ENCODE data around the gene GGACT. TPM values are rescaled to one million over a fixed set of nuclear protein-coding genes. Genes with fewer than 3 reads are reported as not detected.

Gene GGACT
- total RNA-seq, 1 experiment from 2014 or later: 2.6 TPM

DNA sequence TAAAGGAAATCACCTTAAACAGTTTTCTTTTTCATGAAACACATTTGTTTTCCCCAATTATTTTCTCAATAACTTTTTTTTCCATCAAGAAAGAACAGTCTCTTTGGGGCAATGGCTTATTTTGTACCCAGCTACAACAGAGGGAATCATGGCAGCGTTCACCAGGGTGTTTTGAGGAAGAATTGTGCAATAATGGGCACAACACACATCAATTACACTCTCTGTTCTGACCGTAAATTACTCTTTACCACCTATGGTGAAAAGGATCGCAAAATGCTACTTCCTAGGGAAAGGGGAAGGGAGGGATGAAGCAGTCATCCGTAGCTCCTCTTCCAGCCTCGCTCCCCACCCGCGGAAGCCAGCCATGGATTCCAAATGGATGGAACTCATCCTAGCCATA is 47.4 kb upstream of the GGACT start:
- intact Hi-C loops (cut with micrococcal nuclease; ENCODE audit: unreplicated experiment): no loop called here
- TF ChIP-seq, protein P1, sequence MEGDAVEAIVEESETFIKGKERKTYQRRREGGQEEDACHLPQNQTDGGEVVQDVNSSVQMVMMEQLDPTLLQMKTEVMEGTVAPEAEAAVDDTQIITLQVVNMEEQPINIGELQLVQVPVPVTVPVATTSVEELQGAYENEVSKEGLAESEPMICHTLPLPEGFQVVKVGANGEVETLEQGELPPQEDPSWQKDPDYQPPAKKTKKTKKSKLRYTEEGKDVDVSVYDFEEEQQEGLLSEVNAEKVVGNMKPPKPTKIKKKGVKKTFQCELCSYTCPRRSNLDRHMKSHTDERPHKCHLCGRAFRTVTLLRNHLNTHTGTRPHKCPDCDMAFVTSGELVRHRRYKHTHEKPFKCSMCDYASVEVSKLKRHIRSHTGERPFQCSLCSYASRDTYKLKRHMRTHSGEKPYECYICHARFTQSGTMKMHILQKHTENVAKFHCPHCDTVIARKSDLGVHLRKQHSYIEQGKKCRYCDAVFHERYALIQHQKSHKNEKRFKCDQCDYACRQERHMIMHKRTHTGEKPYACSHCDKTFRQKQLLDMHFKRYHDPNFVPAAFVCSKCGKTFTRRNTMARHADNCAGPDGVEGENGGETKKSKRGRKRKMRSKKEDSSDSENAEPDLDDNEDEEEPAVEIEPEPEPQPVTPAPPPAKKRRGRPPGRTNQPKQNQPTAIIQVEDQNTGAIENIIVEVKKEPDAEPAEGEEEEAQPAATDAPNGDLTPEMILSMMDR (IDR thresholded peaks at IDR 0.05; ENCODE audit: unreplicated experiment): no peak
- DNase-seq: no peak
- no TSS peak for BruUV-seq (replicated peaks)
- Mint-ChIP-seq H3K4me3 (ENCODE audit: low read depth, unreplicated experiment) (no peak overlapping the region), H3K4me1 (ENCODE audit: low read depth, unreplicated experiment) (no peaks in the 10 kb centered on the region), H3K27me3 (ENCODE audit: unreplicated experiment) (no peaks in the 10 kb centered on the region), H3K27ac (ENCODE audit: unreplicated experiment) (no peak overlapping the region), H3K36me3 (ENCODE audit: insufficient read depth, unreplicated experiment) (no peaks in the 10 kb centered on the region), H3K9me3 (ENCODE audit: low read depth, unreplicated experiment) (no peaks in the 10 kb centered on the region)
- CTCF ChIA-PET: no interaction called here

- CTCF ChIA-PET: no interaction called here
- intact Hi-C loops (cut with micrococcal nuclease; ENCODE audit: unreplicated experiment): no loop called here
- BruUV-seq (replicated peaks): no TSS peak
- Mint-ChIP-seq H3K4me3 (ENCODE audit: low read depth, unreplicated experiment) (no peak overlapping the region), H3K27ac (ENCODE audit: unreplicated experiment) (no peak overlapping the region), H3K4me1 (ENCODE audit: low read depth, unreplicated experiment) (no peaks in the 10 kb centered on the region), H3K36me3 (ENCODE audit: insufficient read depth, unreplicated experiment) (no peaks in the 10 kb centered on the region), H3K27me3 (ENCODE audit: unreplicated experiment) (no peaks in the 10 kb centered on the region), H3K9me3 (ENCODE audit: low read depth, unreplicated experiment) (no peaks in the 10 kb centered on the region)
- TF ChIP-seq, protein P1 (IDR thresholded peaks at IDR 0.05; ENCODE audit: unreplicated experiment): no peak
- no peak for DNase-seq
Observed at GRCh38 chr13:100634696-100635095, 46.1 kb upstream of the GGACT start.

GRCh38 chr13:100633461-100633860 is 44.9 kb upstream of the GGACT start:
- no TSS peak for BruUV-seq (replicated peaks)
- Mint-ChIP-seq H3K4me1 (ENCODE audit: low read depth, unreplicated experiment) (no peaks in the 10 kb centered on the region), H3K4me3 (ENCODE audit: low read depth, unreplicated experiment) (no peak overlapping the region), H3K27ac (ENCODE audit: unreplicated experiment) (no peak overlapping the region), H3K36me3 (ENCODE audit: insufficient read depth, unreplicated experiment) (no peaks in the 10 kb centered on the region), H3K27me3 (ENCODE audit: unreplicated experiment) (no peaks in the 10 kb centered on the region), H3K9me3 (ENCODE audit: low read depth, unreplicated experiment) (no peaks in the 10 kb centered on the region)
- CTCF ChIA-PET: no interaction called here
- TF ChIP-seq, protein P1 (IDR thresholded peaks at IDR 0.05; ENCODE audit: unreplicated experiment): no peak
- no peak for DNase-seq
- intact Hi-C loops (cut with micrococcal nuclease; ENCODE audit: unreplicated experiment): no loop called here

DNA sequence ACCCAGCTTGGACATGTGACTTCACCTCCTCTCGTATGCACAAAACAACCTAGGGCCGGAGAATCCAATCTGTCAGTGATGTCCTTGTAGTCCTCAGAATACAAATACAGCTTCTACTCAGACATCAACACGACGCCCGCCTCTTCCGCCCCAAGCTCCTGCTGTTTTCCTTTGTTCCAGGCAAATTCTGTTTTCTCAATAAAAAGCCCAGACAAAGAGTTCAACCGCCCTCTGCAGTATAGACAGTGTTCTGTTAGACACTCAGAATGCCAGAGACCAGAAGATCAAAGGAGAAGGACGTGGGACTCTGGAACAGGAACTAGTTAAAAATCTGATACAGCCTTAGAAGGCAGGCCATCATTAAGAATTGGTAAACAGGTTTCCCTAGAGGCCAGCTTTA is 42.0 kb upstream of the GGACT start:
- TF ChIP-seq, protein P1 (IDR thresholded peaks at IDR 0.05; ENCODE audit: unreplicated experiment): no peak
- H3K4me3 Mint-ChIP-seq (ENCODE audit: low read depth, unreplicated experiment): no peak overlapping the region
- CTCF ChIA-PET: no interaction called here
- H3K4me1 Mint-ChIP-seq (ENCODE audit: low read depth, unreplicated experiment): no peaks in the 10 kb centered on the region
- H3K27me3 Mint-ChIP-seq (ENCODE audit: unreplicated experiment): no peaks in the 10 kb centered on the region
- intact Hi-C loops (cut with micrococcal nuclease; ENCODE audit: unreplicated experiment): no loop called here
- no peaks in the 10 kb centered on the region for H3K36me3 Mint-ChIP-seq (ENCODE audit: insufficient read depth, unreplicated experiment)
- BruUV-seq (replicated peaks): no TSS peak
- no peak for DNase-seq
- H3K9me3 Mint-ChIP-seq (ENCODE audit: low read depth, unreplicated experiment): no peaks in the 10 kb centered on the region
- H3K27ac Mint-ChIP-seq (ENCODE audit: unreplicated experiment): no peak overlapping the region

- Mint-ChIP-seq H3K27me3 (ENCODE audit: unreplicated experiment) (no peaks in the 10 kb centered on the region), H3K4me1 (ENCODE audit: low read depth, unreplicated experiment) (no peaks in the 10 kb centered on the region), H3K27ac (ENCODE audit: unreplicated experiment) (no peak overlapping the region), H3K4me3 (ENCODE audit: low read depth, unreplicated experiment) (no peak overlapping the region), H3K36me3 (ENCODE audit: insufficient read depth, unreplicated experiment) (no peaks in the 10 kb centered on the region), H3K9me3 (ENCODE audit: low read depth, unreplicated experiment) (no peaks in the 10 kb centered on the region)
- TF ChIP-seq, protein P1 (IDR thresholded peaks at IDR 0.05; ENCODE audit: unreplicated experiment): no peak
- intact Hi-C loops (cut with micrococcal nuclease; ENCODE audit: unreplicated experiment): no loop called here
- no peak for DNase-seq
- no TSS peak for BruUV-seq (replicated peaks)
- CTCF ChIA-PET: no interaction called here
Observed at GRCh38 chr13:100627120-100627519, 38.5 kb upstream of the GGACT start.

All from Calu3 (cell line).